B cell (primary cell): ENCODE data around the gene ITIH3. TPM values are rescaled to one million over a fixed set of nuclear protein-coding genes. Genes with fewer than 3 reads are reported as not detected.

Experiments
- ATAC-seq: fragments of 200-7000 bp; cut with Tn5 transposase; one replicate; pipeline ENCODE4 v1.10.0; 2021; ENCODE audit warnings: low read depth, mild to moderate bottlenecking, moderate number of reproducible peaks, moderate library complexity
- CTCF ChIA-PET: fragments of 350-600 bp; sonication (Branson Sonifier 250); formaldehyde crosslinking; loops from one replicate; lab custom pipeline; 2021; ENCODE audit warnings: antibody characterized with exemption, inconsistent platforms; lab: Charles Lee
- POLR2A ChIA-PET: fragments of 350-600 bp; sonication (Branson Sonifier 250); formaldehyde crosslinking; loops from one replicate; lab custom pipeline; 2021; ENCODE audit warnings: antibody characterized with exemption; lab: Charles Lee
- DNase-seq: peaks from one replicate; pipeline ENCODE4 v3.0.0; 2013
- H2AFZ ChIP-seq: 2 replicates; pipeline ENCODE4 v1.6.1; 2012; ENCODE audit warnings: mild to moderate bottlenecking, low read depth, low read length; ENCODE audit not compliant: insufficient read depth, poor library complexity, severe bottlenecking
- H3K27ac ChIP-seq, 2 donors: 1 replicate in 1 of 2; 2 replicates in 1 of 2; pipeline ENCODE4 v1.5.1; 2012 to 2013; ENCODE audit warnings: low read length in 2 of 2, mild to moderate bottlenecking in 2 of 2, moderate library complexity in 1 of 2
- H3K27me3 ChIP-seq, 4 experiments: fragments of 200-600 bp in 1 of 4; sonication (generic) in 1 of 4; replicated peaks in 1 of 4; 1 replicate in 2 of 4; 2 replicates in 2 of 4; pipeline versions ENCODE4 v1.6.1 to v1.7.0; 2013 to 2016; ENCODE audit warnings: low read length in 3 of 4, mild to moderate bottlenecking in 2 of 4, mixed read lengths in 1 of 4, moderate library complexity in 1 of 4; ENCODE audit not compliant: insufficient read depth in 4 of 4, control insufficient read depth in 3 of 4; ENCODE audit errors: control extremely low read depth in 1 of 4
- H3K36me3 ChIP-seq, 2 experiments: replicated peaks in 1 of 2; 1 replicate in 1 of 2; 2 replicates in 1 of 2; pipeline versions ENCODE4 v1.6.1 to v1.7.1; 2013; ENCODE audit warnings: low read length in 1 of 2; ENCODE audit not compliant: insufficient read depth in 2 of 2, control insufficient read depth in 1 of 2; ENCODE audit errors: control extremely low read depth in 1 of 2, extremely low read depth in 1 of 2
- H3K4me1 ChIP-seq, 2 donors: fragments of 200-600 bp in 1 of 2; sonication (generic) in 1 of 2; 1 replicate in 1 of 2; 2 replicates in 1 of 2; pipeline versions ENCODE4 v1.5.1 to v1.6.1; 2013 to 2017; ENCODE audit warnings: low read length in 2 of 2; ENCODE audit not compliant: control insufficient read depth in 2 of 2, insufficient read depth in 2 of 2
- H3K4me2 ChIP-seq: replicated peaks from 2 replicates; pipeline ENCODE3; 2012; ENCODE audit warnings: mild to moderate bottlenecking, low read depth, low read length; ENCODE audit not compliant: poor library complexity, severe bottlenecking
- H3K4me3 ChIP-seq, 5 experiments: fragments of 200-600 bp in 1 of 5; sonication (generic) in 1 of 5; 1 replicate in 3 of 5; 2 replicates in 2 of 5; pipeline versions ENCODE4 v1.5.1 to v1.7.0; 2011 to 2016; ENCODE audit warnings: low read length in 4 of 5, mild to moderate bottlenecking in 4 of 5, low read depth in 2 of 5, control low read depth in 1 of 5, moderate library complexity in 1 of 5; ENCODE audit not compliant: insufficient read depth in 1 of 5; ENCODE audit errors: control extremely low read depth in 1 of 5, extremely low read depth in 1 of 5
- H3K79me2 ChIP-seq: fragments of 200-600 bp; sonication (generic); one replicate; pipeline ENCODE4 v1.6.0; 2016; ENCODE audit warnings: low read length; ENCODE audit not compliant: control insufficient read depth, insufficient read depth
- H3K9ac ChIP-seq: fragments of 200-600 bp; sonication (generic); 2 replicates; pipeline ENCODE4 v1.6.1; 2017; ENCODE audit warnings: mild to moderate bottlenecking, low read length, moderate library complexity
- H3K9me3 ChIP-seq, 3 donors: one replicate each; pipeline versions ENCODE4 v1.6.1 to v1.7.1; 2013; ENCODE audit warnings: low read length in 2 of 3; ENCODE audit not compliant: control insufficient read depth in 2 of 3, insufficient read depth in 1 of 3; ENCODE audit errors: control extremely low read depth in 1 of 3
- H4K20me1 ChIP-seq: 2 replicates; pipeline ENCODE4 v1.6.0; 2012; ENCODE audit warnings: mild to moderate bottlenecking, low read length; ENCODE audit not compliant: insufficient read depth, control insufficient read depth, poor library complexity, severe bottlenecking
- H3K27ac Mint-ChIP-seq: one replicate; pipeline ENCODE4 v1.8.0; 2021; ENCODE audit warnings: mixed read lengths
- H3K27me3 Mint-ChIP-seq: one replicate; pipeline ENCODE4 v1.8.0; 2021; ENCODE audit warnings: mixed read lengths
- H3K4me1 Mint-ChIP-seq: one replicate; pipeline ENCODE4 v1.8.0; 2021; ENCODE audit warnings: mixed read lengths
- H3K4me3 Mint-ChIP-seq: one replicate; pipeline ENCODE4 v1.8.0; 2021; ENCODE audit warnings: mixed read lengths
- H3K9me3 Mint-ChIP-seq: one replicate; pipeline ENCODE4 v1.8.0; 2022; ENCODE audit warnings: mixed read lengths; ENCODE audit not compliant: insufficient read depth
- EZH2 ChIP-seq: IDR thresholded peaks from 2 replicates; pipeline ENCODE4 v1.6.1; 2012; ENCODE audit warnings: borderline replicate concordance, low read depth, mild to moderate bottlenecking, moderate library complexity, low read length; ENCODE audit not compliant: insufficient read depth, poor library complexity, severe bottlenecking
- whole genome bisulfite sequencing: methylation state at CpG from one replicate; pipeline ENCODE4 v1.1.5; 2013; ENCODE audit warnings: missing lambda C conversion rate; ENCODE audit not compliant: insufficient coverage; 5-methylcytosine and 5-hydroxymethylcytosine counted together
- intact Hi-C: fragments of 100-400 bp; cut with micrococcal nuclease; formaldehyde crosslinking; loops from one replicate; pipeline ENCODE4 v1.10.0; 2022
- polyA plus RNA-seq: library from polyadenylated mRNA; depleted of rRNA; stranded (reverse); fragments of >200 nt; gene quantifications from 2 replicates; pipeline ENCODE4 v1.2.3, GENCODE V29; 2012
- total RNA-seq, 2 donors: library from RNA; stranded (reverse); fragments of 120-200 nt in 1 of 2; gene quantifications; 1 replicate in 1 of 2; 2 replicates in 1 of 2; pipeline versions ENCODE4 v1.2.3 to v1.2.4, GENCODE V29; 2013 to 2022
- TF ChIP-seq, protein P1 (sequence below): fragments of 200-600 bp; IDR thresholded peaks from one replicate; pipeline ENCODE4 v1.8.0; 2022; ENCODE audit warnings: antibody characterized with exemption, mild to moderate bottlenecking

Gene ITIH3
- total and polyA plus RNA-seq, 2 donors (not counting 1 experiment from before 2014, with no cell fraction given) = not detected

DNA sequence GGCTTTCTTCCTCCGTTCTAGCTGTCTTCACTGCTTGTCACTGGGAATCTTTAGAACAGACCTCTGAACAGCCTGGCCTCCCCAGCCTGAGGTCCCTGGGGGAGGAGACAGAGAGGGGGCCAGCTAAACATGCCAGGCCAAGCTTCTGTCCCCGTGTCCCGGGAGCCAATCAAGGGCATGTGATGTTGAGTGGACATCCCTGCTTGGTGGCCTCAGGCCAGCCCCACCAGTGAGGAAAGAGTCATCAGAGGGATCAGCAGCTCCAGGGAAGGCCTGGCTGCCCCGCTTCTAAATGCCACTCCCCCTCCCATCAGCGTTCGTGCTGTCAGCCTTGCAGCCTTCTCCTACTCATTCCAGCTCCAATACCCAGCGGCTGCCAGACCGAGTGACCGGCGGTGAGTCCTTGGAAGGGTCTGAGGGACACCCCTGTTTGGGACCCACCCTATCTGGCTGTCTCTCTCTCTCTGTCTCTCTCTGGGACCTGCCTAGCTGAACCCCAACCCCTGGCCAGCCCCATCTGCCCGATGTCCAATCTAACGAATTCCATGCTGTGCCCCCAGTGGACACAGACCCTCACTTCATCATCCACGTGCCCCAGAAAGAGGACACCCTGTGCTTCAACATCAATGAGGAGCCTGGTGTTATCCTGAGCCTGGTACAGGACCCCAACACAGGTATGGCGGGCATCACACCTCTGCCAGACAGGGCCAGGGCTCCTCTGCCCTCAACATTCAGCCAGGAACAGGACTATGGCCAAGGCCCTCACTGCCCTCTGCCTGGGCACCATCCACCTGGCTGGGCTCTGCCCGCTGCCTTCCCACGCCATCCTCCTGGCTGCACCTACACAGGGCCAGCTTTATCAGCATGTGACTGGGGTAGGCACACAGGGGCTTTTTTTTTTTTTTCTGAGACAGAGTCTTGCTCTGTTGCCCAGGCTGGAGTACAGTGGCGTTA lies 6.6 kb upstream of the ITIH3 start:
- no peaks in the 10 kb centered on the region for H3K4me1 Mint-ChIP-seq
- POLR2A ChIA-PET = interaction anchor here (0.6 kb wide), 1 partner anchor 256 kb away, joined by 3 read pairs; no protein-coding TSS in a partner anchor
- Histone ChIP-seq H2AFZ (no peak overlapping the region), H3K4me3 (no peak overlapping the region), H3K79me2 (no peaks in the 10 kb centered on the region), H3K27ac (no peak overlapping the region), H3K9ac (no peak overlapping the region), H3K27me3 (no peaks in the 10 kb centered on the region), H3K36me3 (no peaks in the 10 kb centered on the region), H3K4me2 (no peak overlapping the region), H4K20me1 (no peaks in the 10 kb centered on the region), H3K4me1 (no peaks in the 10 kb centered on the region), H3K9me3 (no peaks in the 10 kb centered on the region)
- H3K27ac Mint-ChIP-seq = no peak overlapping the region
- CTCF ChIA-PET = interaction anchor here (1.4 kb wide), 1 partner anchor 12 kb away, joined by 4 read pairs; no protein-coding TSS in a partner anchor
- H3K4me3 Mint-ChIP-seq = no peak overlapping the region
- ATAC-seq = no peak
- intact Hi-C loops = no loop called here
- WGBS = 90% methylated on average over 16 of the region's 17 CpGs
- no peaks in the 10 kb centered on the region for H3K9me3 Mint-ChIP-seq
- TF ChIP-seq, protein P1, sequence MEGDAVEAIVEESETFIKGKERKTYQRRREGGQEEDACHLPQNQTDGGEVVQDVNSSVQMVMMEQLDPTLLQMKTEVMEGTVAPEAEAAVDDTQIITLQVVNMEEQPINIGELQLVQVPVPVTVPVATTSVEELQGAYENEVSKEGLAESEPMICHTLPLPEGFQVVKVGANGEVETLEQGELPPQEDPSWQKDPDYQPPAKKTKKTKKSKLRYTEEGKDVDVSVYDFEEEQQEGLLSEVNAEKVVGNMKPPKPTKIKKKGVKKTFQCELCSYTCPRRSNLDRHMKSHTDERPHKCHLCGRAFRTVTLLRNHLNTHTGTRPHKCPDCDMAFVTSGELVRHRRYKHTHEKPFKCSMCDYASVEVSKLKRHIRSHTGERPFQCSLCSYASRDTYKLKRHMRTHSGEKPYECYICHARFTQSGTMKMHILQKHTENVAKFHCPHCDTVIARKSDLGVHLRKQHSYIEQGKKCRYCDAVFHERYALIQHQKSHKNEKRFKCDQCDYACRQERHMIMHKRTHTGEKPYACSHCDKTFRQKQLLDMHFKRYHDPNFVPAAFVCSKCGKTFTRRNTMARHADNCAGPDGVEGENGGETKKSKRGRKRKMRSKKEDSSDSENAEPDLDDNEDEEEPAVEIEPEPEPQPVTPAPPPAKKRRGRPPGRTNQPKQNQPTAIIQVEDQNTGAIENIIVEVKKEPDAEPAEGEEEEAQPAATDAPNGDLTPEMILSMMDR = no peak
- TF ChIP-seq EZH2 = no peak
- H3K27me3 Mint-ChIP-seq = peaks cover 4% of the 10 kb centered on the region
- DNase-seq = no peak
